A549 (cell line): ENCODE results near the gene PCDHA1.

ENCODE experiments used
- BHLHE40 ChIP-seq: IDR thresholded peaks from 2 replicates; pipeline ENCODE4 v1.6.1; 2012; ENCODE audit warnings: low read depth, low read length, inconsistent platforms
- CEBPB ChIP-seq, 2 experiments: fragments of >200 bp in 1 of 2; sonication (Bioruptor Twin) in 1 of 2; formaldehyde crosslinking in 1 of 2; IDR thresholded peaks; 2 replicates each; pipeline ENCODE4 v1.6.1; 2012 to 2016
- CHD4 ChIP-seq: fragments of 200-600 bp; sonication (generic); IDR thresholded peaks from 2 replicates; pipeline ENCODE4 v1.6.1; 2016; ENCODE audit warnings: antibody characterized with exemption, mild to moderate bottlenecking, borderline replicate concordance
- CTCF ChIP-seq: fragments of >200 bp; sonication (Bioruptor Twin); formaldehyde crosslinking; IDR thresholded peaks from 3 replicates; pipeline ENCODE4 v1.5.1; 2016
- EP300 ChIP-seq, 2 experiments: fragments of >200 bp; sonication (Bioruptor Twin); formaldehyde crosslinking; IDR thresholded peaks; 2 replicates in 1 of 2; 3 replicates in 1 of 2; pipeline ENCODE4 v1.6.1; 2016 to 2017
- FOSL2 ChIP-seq, 2 experiments: fragments of 450-650 bp in 1 of 2; fragments of >200 bp in 1 of 2; sonication (Bioruptor Twin) in 1 of 2; formaldehyde crosslinking; IDR thresholded peaks; 2 replicates each; pipeline versions ENCODE4 v1.5.0 to v1.6.1; 2016 to 2020; ENCODE audit warnings: mild to moderate bottlenecking in 1 of 2, moderate library complexity in 1 of 2
- KDM1A ChIP-seq: fragments of 200-600 bp; sonication (generic); IDR thresholded peaks from 2 replicates; pipeline ENCODE4 v1.6.1; 2016; ENCODE audit warnings: low read depth, mild to moderate bottlenecking
- MAFK ChIP-seq: fragments of 450-650 bp; IDR thresholded peaks from 2 replicates; pipeline ENCODE4 v1.6.1; 2014; ENCODE audit not compliant: partially characterized antibody
- MYC ChIP-seq: IDR thresholded peaks from 2 replicates; pipeline ENCODE4 v1.6.1; 2012; ENCODE audit warnings: mild to moderate bottlenecking, inconsistent platforms, low read length, improper control_type of control experiment, borderline replicate concordance
- POLR2A ChIP-seq: IDR thresholded peaks from 2 replicates; pipeline ENCODE4 v1.6.1; 2012; ENCODE audit warnings: mild to moderate bottlenecking, low read length
- POLR2AphosphoS2 ChIP-seq: conservative IDR thresholded peaks from 2 replicates; pipeline ENCODE4 v1.6.1; 2012; ENCODE audit warnings: low read length, improper control_type of control experiment, inconsistent platforms
- RCOR1 ChIP-seq: fragments of 150-350 bp; IDR thresholded peaks from 2 replicates; pipeline ENCODE4 v1.6.1; 2014; ENCODE audit warnings: antibody characterized with exemption, low read length, low read depth
- USF2 ChIP-seq: fragments of 450-650 bp; IDR thresholded peaks from 2 replicates; pipeline ENCODE4 v1.6.1; 2014; ENCODE audit warnings: antibody characterized with exemption
- ZC3H11A ChIP-seq: fragments of 450-650 bp; IDR thresholded peaks from 2 replicates; pipeline ENCODE4 v1.6.1; 2014; ENCODE audit warnings: antibody characterized with exemption, mild to moderate bottlenecking

DNA sequence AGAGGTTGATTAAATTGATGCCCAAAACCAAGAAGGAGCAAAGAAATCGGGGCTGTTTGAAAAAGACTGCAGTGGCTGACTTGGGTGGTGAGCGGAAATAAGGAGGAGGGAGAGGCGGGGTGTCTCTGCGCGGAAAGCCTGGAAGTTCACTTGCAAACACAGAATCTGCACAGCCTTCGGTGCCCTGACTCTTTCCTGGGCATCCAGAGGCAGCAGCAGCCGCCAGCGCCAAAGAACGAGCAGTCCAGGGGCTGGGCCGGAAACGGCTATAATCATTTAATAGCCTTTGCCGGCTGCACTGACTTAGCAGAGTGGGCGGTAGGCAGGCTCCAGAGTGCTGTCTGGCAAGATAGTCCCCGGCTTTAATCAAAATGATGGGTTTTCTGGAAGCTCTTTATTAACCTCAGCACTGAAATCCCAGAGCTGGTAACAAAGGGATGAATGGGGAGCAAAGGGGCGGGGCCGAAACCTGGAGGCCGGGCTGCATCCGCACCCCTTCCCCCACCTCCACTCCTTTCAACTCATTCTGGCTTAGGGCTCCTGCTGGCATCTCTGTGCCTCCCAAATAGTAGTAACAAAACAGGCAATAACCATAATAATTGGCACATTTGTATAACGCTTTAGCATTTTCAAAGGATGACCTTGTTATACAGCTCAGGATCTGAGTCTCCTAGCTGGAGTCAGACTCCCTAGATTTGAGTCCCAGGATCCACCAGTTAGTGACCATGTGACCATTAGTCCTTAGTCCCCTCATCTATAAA, 216.1 kb downstream of the PCDHA1 start:
- TF ChIP-seq POLR2A (no peak), RCOR1 (no peak), CTCF (no peak), KDM1A (no peak), EP300 (IDR thresholded peaks at IDR 0.05) (no peak), BHLHE40 (no peak), MYC (no peak), CEBPB (IDR thresholded peaks at IDR 0.05) (no peak), USF2 (no peak), CHD4 (no peak), ZC3H11A (no peak), FOSL2 (IDR thresholded peaks at IDR 0.05) (no peak), FOSL2 (CRISPR knock-in tag; IDR thresholded peaks at IDR 0.05) (no peak), MAFK (no peak), POLR2AphosphoS2 (no peak)
